Trophoblast cell (in vitro differentiated cells and primary cell): Measurements from ENCODE around the gene IKZF2.

Source experiments
- DNase-seq, 2 donors: peaks; one replicate each; pipeline ENCODE4 v3.0.0-alpha.2; 2016
- H2AFZ ChIP-seq: 2 replicates; pipeline ENCODE4 v1.6.1; 2013; ENCODE audit warnings: low read length, moderate library complexity, mild to moderate bottlenecking; ENCODE audit not compliant: insufficient read depth, poor library complexity
- H2AK5ac ChIP-seq: 2 replicates; pipeline ENCODE4 v1.6.1; 2013; ENCODE audit warnings: mild to moderate bottlenecking, low read length
- H2BK120ac ChIP-seq: 2 replicates; pipeline ENCODE4 v1.6.1; 2013; ENCODE audit warnings: low read length, mild to moderate bottlenecking, moderate library complexity; ENCODE audit not compliant: insufficient read depth, poor library complexity
- H2BK12ac ChIP-seq: 2 replicates; pipeline ENCODE4 v1.6.1; 2013; ENCODE audit warnings: mild to moderate bottlenecking, low read length, moderate library complexity
- H2BK5ac ChIP-seq: 2 replicates; pipeline ENCODE4 v1.6.1; 2013; ENCODE audit warnings: low read length, low read depth, moderate library complexity, mild to moderate bottlenecking; ENCODE audit not compliant: poor library complexity
- H3K14ac ChIP-seq: 2 replicates; pipeline ENCODE4 v1.6.1; 2013; ENCODE audit warnings: mild to moderate bottlenecking, low read length
- H3K18ac ChIP-seq: 2 replicates; pipeline ENCODE4 v1.6.1; 2013; ENCODE audit warnings: mild to moderate bottlenecking, low read length
- H3K23ac ChIP-seq: 2 replicates; pipeline ENCODE4 v1.6.1; 2013; ENCODE audit warnings: low read length
- H3K27ac ChIP-seq: 2 replicates; pipeline ENCODE4 v1.5.1; 2013; ENCODE audit warnings: low read depth, mild to moderate bottlenecking, inconsistent platforms, low read length, moderate library complexity
- H3K27me3 ChIP-seq: 2 replicates; pipeline ENCODE4 v1.6.1; 2013; ENCODE audit warnings: inconsistent platforms, mild to moderate bottlenecking, low read length, moderate library complexity; ENCODE audit not compliant: insufficient read depth
- H3K36me3 ChIP-seq, 2 experiments: 1 replicate in 1 of 2; 2 replicates in 1 of 2; pipeline ENCODE4 v1.6.1; 2013; ENCODE audit warnings: low read length in 2 of 2, mild to moderate bottlenecking in 2 of 2, moderate library complexity in 1 of 2; ENCODE audit not compliant: insufficient read depth in 2 of 2, control insufficient read depth in 1 of 2
- H3K4ac ChIP-seq: 2 replicates; pipeline ENCODE4 v1.6.1; 2013; ENCODE audit warnings: low read depth, mild to moderate bottlenecking, low read length, moderate library complexity
- H3K4me1 ChIP-seq, 2 experiments: 1 replicate in 1 of 2; 2 replicates in 1 of 2; pipeline ENCODE4 v1.6.1; 2013; ENCODE audit warnings: low read length in 2 of 2, mild to moderate bottlenecking in 2 of 2, moderate library complexity in 1 of 2; ENCODE audit not compliant: insufficient read depth in 2 of 2, control insufficient read depth in 1 of 2
- H3K4me2 ChIP-seq: 2 replicates; pipeline ENCODE4 v1.6.1; 2013; ENCODE audit warnings: inconsistent platforms, mild to moderate bottlenecking, low read length, moderate library complexity
- H3K4me3 ChIP-seq: 2 replicates; pipeline ENCODE4 v1.5.1; 2013; ENCODE audit warnings: mild to moderate bottlenecking, low read depth, low read length, inconsistent platforms
- H3K79me1 ChIP-seq: one replicate; pipeline ENCODE4 v1.6.1; 2013; ENCODE audit warnings: low read length
- H3K79me2 ChIP-seq: 2 replicates; pipeline ENCODE4 v1.6.1; 2013; ENCODE audit warnings: low read length, mild to moderate bottlenecking; ENCODE audit not compliant: control insufficient read depth, insufficient read depth, poor library complexity
- H3K9ac ChIP-seq: 2 replicates; pipeline ENCODE4 v1.6.1; 2013; ENCODE audit warnings: mild to moderate bottlenecking, low read length
- H3K9me3 ChIP-seq: 2 replicates; pipeline ENCODE4 v1.6.1; 2013; ENCODE audit warnings: low read depth, mild to moderate bottlenecking, control low read depth, inconsistent platforms, low read length; ENCODE audit not compliant: insufficient read depth
- H4K12ac ChIP-seq: 2 replicates; pipeline ENCODE4 v1.6.1; 2013; ENCODE audit warnings: low read depth, mild to moderate bottlenecking, low read length, moderate library complexity
- H4K8ac ChIP-seq: 2 replicates; pipeline ENCODE4 v1.6.1; 2013; ENCODE audit warnings: low read depth, mild to moderate bottlenecking, low read length, moderate library complexity
- H4K91ac ChIP-seq: one replicate; pipeline ENCODE4 v1.6.1; 2013; ENCODE audit warnings: low read depth, mild to moderate bottlenecking, low read length, moderate library complexity
- WGBS: extraction: QIAGEN DNeasy Blood & Tissue Kit; methylation state at CpG from one replicate; pipeline ENCODE4 v1.1.7; 2013; ENCODE audit warnings: missing lambda C conversion rate; ENCODE audit not compliant: insufficient read length, insufficient coverage; ENCODE audit errors: extremely low coverage; 5-methylcytosine and 5-hydroxymethylcytosine counted together

Gene IKZF2

DNA sequence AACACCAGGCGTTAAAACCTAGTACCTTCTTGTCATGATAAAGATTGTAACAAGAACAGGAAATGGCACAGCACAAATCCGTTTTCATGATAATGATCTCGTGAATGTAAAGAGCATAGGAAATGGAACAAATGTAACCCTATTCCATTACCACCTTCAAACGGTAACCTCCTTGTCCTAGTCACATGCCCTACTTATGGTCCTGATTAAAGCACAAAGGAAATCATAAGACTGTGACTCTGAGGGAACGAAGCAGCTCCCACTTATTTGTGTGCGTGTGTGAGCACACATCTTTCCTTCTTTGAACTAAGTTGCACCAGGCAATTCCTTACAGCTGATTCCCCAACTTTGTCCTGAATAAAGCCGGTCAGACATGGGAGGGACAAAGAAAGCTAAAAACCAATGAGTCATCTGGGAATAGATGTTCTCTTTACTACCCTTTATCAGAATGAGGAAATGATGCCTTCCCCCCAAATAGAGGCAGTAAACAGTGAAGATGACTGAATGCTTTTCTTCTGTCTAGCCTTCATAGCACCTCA lies 192.6 kb downstream of the IKZF2 start:
- H3K23ac ChIP-seq: no peak overlapping the region
- no peak overlapping the region for H3K4ac ChIP-seq
- H3K79me2 ChIP-seq: no peaks in the 10 kb centered on the region
- H3K4me3 ChIP-seq: no peak overlapping the region
- H3K36me3 ChIP-seq: no peaks in the 10 kb centered on the region
- WGBS: no CpG with 5 or more reads among the region's 7 CpGs
- H2BK120ac ChIP-seq: peak overlapping the region; percentile 78
- no peaks in the 10 kb centered on the region for H3K27me3 ChIP-seq
- H3K9ac ChIP-seq: no peak overlapping the region
- peaks cover 6% of the 10 kb centered on the region for H3K79me1 ChIP-seq
- H2BK12ac ChIP-seq: no peak overlapping the region
- H2AK5ac ChIP-seq: no peak overlapping the region
- H3K27ac ChIP-seq: no peak overlapping the region
- no peaks in the 10 kb centered on the region for H3K9me3 ChIP-seq
- H3K14ac ChIP-seq: no peak overlapping the region
- peaks cover 5 to 15% of the 10 kb centered on the region in 2 experiments for H3K4me1 ChIP-seq
- no peak overlapping the region for H4K12ac ChIP-seq
- H2AFZ ChIP-seq: no peak overlapping the region
- no peak overlapping the region for H3K4me2 ChIP-seq
- peak in 1 of 2 donors; percentile 34 for DNase-seq
- no peak overlapping the region for H3K18ac ChIP-seq
- no peak overlapping the region for H4K8ac ChIP-seq
- no peak overlapping the region for H2BK5ac ChIP-seq
- no peak overlapping the region for H4K91ac ChIP-seq

DNA sequence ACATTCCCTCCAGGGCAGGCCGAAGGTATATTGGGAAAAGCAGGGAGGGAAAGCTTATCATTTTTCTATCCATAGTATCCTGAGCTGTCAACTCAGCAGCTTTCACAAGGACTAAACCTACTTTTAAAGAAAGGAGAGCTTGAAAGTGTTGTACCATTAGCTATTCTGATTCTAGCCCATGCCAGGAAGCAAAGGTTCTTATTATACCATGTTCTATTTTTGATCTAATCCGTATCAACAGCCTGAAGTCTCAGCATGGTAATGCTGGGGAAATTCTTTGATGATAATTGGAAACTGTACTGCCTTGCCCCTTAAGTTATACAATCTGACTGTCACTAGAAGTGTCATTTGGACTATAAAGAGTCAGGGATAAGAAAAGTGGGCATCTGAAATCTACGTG lies 193.3 kb downstream of the IKZF2 start:
- no peak overlapping the region for H3K4ac ChIP-seq
- H3K4me1 ChIP-seq: peaks cover 5 to 18% of the 10 kb centered on the region in 2 experiments
- no peak overlapping the region for H3K27ac ChIP-seq
- no peak overlapping the region for H4K12ac ChIP-seq
- no peaks in the 10 kb centered on the region for H3K79me2 ChIP-seq
- H3K4me3 ChIP-seq: no peak overlapping the region
- no peak overlapping the region for H3K9ac ChIP-seq
- no peak overlapping the region for H3K14ac ChIP-seq
- no peak overlapping the region for H2AFZ ChIP-seq
- no peak overlapping the region for H2AK5ac ChIP-seq
- H2BK120ac ChIP-seq: no peak overlapping the region
- no peak overlapping the region for H3K23ac ChIP-seq
- H3K79me1 ChIP-seq: peaks cover 6% of the 10 kb centered on the region
- H3K4me2 ChIP-seq: no peak overlapping the region
- H2BK12ac ChIP-seq: no peak overlapping the region
- H4K91ac ChIP-seq: no peak overlapping the region
- H4K8ac ChIP-seq: no peak overlapping the region
- no peak for DNase-seq
- H2BK5ac ChIP-seq: no peak overlapping the region
- no peaks in the 10 kb centered on the region for H3K36me3 ChIP-seq
- no CpG with 5 or more reads among the region's 3 CpGs for WGBS
- H3K9me3 ChIP-seq: no peaks in the 10 kb centered on the region
- H3K27me3 ChIP-seq: no peaks in the 10 kb centered on the region
- H3K18ac ChIP-seq: no peak overlapping the region

DNA sequence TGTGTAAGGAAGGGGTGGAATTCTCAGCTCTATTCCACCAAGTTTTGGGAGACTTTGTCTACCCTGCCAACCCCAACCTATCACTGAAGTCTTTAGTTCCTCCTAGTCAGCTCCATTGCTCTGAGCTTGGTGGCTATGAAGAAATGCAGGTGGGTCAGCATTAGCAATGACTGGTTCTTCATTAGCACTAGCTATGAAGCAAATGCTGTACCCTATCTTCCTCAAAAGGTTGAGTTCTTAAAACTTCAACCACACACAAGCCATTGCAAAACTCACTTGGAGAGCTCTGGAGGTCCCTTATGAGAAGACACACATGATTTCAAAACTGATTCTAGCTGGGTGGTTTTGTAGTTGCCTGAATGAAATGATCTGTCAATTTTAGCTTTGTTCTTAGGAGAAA lies 193.8 kb downstream of the IKZF2 start:
- H3K27ac ChIP-seq: no peak overlapping the region
- no peaks in the 10 kb centered on the region for H3K9me3 ChIP-seq
- H4K8ac ChIP-seq: no peak overlapping the region
- H2AK5ac ChIP-seq: peak overlapping the region; percentile 49
- no peaks in the 10 kb centered on the region for H3K79me2 ChIP-seq
- H3K4me2 ChIP-seq: no peak overlapping the region
- H2BK12ac ChIP-seq: peak overlapping the region; percentile 89
- H3K27me3 ChIP-seq: no peaks in the 10 kb centered on the region
- H4K91ac ChIP-seq: peak overlapping the region; percentile 33
- H3K23ac ChIP-seq: no peak overlapping the region
- H2BK5ac ChIP-seq: peak overlapping the region; percentile 80
- peaks cover 5 to 18% of the 10 kb centered on the region in 2 experiments for H3K4me1 ChIP-seq
- H3K14ac ChIP-seq: no peak overlapping the region
- no peak overlapping the region for H4K12ac ChIP-seq
- H3K79me1 ChIP-seq: peaks cover 6% of the 10 kb centered on the region
- H3K4ac ChIP-seq: no peak overlapping the region
- H2BK120ac ChIP-seq: peak overlapping the region; percentile 69
- H3K36me3 ChIP-seq: no peaks in the 10 kb centered on the region
- no peak overlapping the region for H3K9ac ChIP-seq
- no peak overlapping the region for H3K4me3 ChIP-seq
- no peak overlapping the region for H2AFZ ChIP-seq
- peak in 1 of 2 donors; percentile 17 for DNase-seq
- no peak overlapping the region for H3K18ac ChIP-seq

DNA sequence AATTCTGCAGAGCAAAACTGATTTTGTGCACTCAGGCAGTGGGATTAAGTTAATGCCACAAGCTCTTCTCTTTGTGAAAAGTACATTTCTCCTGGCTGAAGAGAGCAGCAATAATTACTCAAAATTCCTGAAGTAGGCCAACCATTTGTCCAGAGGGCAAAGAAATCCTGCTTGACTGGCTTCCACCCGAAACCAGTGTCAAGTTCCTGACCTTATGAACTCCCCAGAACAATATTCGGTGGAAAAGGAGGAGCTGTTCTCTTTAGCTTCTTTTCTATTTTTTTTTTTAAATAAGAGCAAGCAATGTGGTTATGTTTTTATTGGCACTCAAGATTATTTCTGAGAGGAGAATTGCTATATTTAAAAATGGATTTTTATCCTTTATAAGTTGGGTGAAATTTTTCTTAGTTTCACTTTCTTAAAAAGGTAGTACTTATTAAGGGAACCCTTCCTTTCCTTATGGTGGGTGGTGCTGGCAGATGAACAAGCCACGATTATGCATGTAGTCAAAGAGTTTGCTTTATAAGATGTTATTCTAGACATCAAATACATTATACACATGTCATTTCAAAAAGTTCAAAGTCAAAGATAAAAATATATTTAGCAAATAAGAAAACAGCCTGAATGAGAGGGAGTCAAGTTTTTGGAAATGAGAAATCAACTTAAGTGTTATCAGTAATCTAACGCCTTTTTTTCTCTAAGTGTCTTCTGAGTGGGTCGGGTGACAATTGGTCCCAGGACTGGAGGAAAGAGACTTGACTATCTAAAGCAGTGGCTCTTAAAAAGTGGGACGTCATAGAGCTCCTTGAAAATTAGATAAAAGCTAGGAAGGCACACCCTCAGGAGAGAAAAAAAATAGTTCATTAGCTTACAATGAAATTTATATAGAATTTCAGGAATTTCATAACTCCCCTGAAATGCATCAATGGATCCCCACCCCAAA lies 194.5 kb downstream of the IKZF2 start:
- no peak overlapping the region for H4K91ac ChIP-seq
- no CpG with 5 or more reads among the region's 6 CpGs for WGBS
- peak; percentile 81 to 91 for DNase-seq
- H3K27ac ChIP-seq: peak overlapping the region; percentile 35
- no peak overlapping the region for H3K18ac ChIP-seq
- H3K4ac ChIP-seq: no peak overlapping the region
- H3K27me3 ChIP-seq: no peaks in the 10 kb centered on the region
- H3K9me3 ChIP-seq: no peaks in the 10 kb centered on the region
- H4K12ac ChIP-seq: no peak overlapping the region
- H3K14ac ChIP-seq: no peak overlapping the region
- H2AK5ac ChIP-seq: no peak overlapping the region
- H3K36me3 ChIP-seq: no peaks in the 10 kb centered on the region
- no peak overlapping the region for H3K4me3 ChIP-seq
- H3K4me2 ChIP-seq: peak overlapping the region; percentile 15
- H3K79me2 ChIP-seq: no peaks in the 10 kb centered on the region
- no peak overlapping the region for H2BK120ac ChIP-seq
- peaks cover 5 to 18% of the 10 kb centered on the region in 2 experiments for H3K4me1 ChIP-seq
- no peak overlapping the region for H4K8ac ChIP-seq
- no peak overlapping the region for H3K23ac ChIP-seq
- no peak overlapping the region for H3K9ac ChIP-seq
- H2BK12ac ChIP-seq: peak overlapping the region; percentile 89
- no peak overlapping the region for H2BK5ac ChIP-seq
- H3K79me1 ChIP-seq: peaks cover 6% of the 10 kb centered on the region
- no peak overlapping the region for H2AFZ ChIP-seq
